DND-41 (cell line): ENCODE results near the gene CAPZA1.

Experiments used
- CTCF ChIP-seq: IDR thresholded peaks from 2 replicates; pipeline ENCODE4 v1.5.1; 2012; ENCODE audit warnings: borderline replicate concordance, low read length, moderate library complexity, mild to moderate bottlenecking; ENCODE audit not compliant: poor library complexity, severe bottlenecking; ENCODE audit errors: extremely low read depth
- EZH2 ChIP-seq: IDR thresholded peaks from 3 replicates; pipeline ENCODE4 v1.6.1; 2012; ENCODE audit warnings: borderline replicate concordance, low read depth, mild to moderate bottlenecking, moderate library complexity, low read length, inconsistent platforms; ENCODE audit not compliant: severe bottlenecking

- TF ChIP-seq CTCF (no peak), EZH2 (no peak)
Measured at GRCh38 chr1:112576240-112576639, 43.4 kb upstream of the CAPZA1 start.
